Measurements from ENCODE around the gene VSIG4. TPM values are rescaled to one million over a fixed set of nuclear protein-coding genes. Genes with fewer than 3 reads are reported as not detected.

The VSIG4 gene
- total and polyA plus RNA-seq, 7 donors: 26.0 to 213 (median 102) TPM

DNA sequence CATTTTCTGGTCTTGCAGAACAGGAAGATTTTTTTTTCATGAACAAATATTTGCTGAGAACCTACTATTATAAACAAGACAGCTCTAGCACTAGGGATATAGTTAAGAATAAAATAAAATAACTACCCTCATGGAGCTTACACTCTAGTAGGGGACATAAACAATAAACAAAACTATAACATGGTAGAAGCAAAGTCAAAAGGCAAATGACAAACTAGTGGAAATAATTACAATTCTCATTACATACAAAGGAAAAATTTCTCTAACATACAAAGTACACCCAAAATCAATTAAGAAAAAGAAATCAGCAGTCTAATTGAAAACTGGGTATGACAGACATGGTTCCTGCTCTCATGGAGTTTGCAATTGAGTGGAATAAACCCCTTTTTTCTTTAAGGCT, 32.0 kb downstream of the VSIG4 start:
- no peaks in the 10 kb centered on the region for H3K36me3 ChIP-seq
- H3K27ac ChIP-seq: no peak overlapping the region
- H3K4me3 ChIP-seq: no peak overlapping the region
- H3K4me1 ChIP-seq: no peaks in the 10 kb centered on the region
- no peak for TF ChIP-seq EP300 (IDR thresholded peaks at IDR 0.05)
- no peak for TF ChIP-seq POLR2AphosphoS5 (IDR thresholded peaks at IDR 0.05)
- TF ChIP-seq POLR2A (IDR thresholded peaks at IDR 0.05): no peak
- no peak for TF ChIP-seq CTCF (IDR thresholded peaks at IDR 0.05)
- DNase-seq: no peak
- intact Hi-C loops (cut with DNase I): no loop called here
- no peaks in the 10 kb centered on the region for H3K27me3 ChIP-seq
- no peaks in the 10 kb centered on the region for H3K9me3 ChIP-seq

DNA sequence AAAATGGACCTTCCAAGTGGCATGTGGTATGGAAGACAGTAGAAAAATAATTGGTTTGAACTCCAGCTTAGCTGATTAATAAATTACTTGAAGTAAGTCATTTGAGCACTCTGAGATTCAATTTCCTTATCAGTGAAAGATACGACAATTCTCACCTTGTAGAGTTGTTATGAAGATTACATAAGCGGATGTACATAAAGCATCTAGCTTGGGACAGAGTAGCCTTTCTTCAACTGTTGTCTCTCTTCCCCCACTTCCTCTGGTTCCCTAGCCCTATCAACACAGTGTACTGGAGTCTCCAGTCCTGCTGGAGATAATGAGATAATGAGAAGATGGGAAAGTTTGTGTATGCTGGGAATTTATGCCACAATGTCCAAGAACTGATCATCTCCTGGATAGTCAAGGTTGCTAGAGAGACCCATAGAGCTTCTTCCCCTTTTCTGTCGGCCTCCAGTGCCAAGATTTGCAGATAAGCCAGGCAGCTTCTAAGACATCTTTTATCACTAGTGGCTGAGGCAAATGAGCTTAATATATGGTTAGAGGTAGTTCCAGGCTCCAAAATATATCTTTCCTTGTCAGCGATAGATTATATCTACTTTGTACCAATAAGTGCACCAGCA, 33.9 kb downstream of the VSIG4 start:
- H3K4me3 ChIP-seq: no peak overlapping the region
- H3K27ac ChIP-seq: no peak overlapping the region
- 48 to 78% methylated on average over 4 of the region's 4 CpGs for WGBS, 2 donors
- H3K4me1 ChIP-seq: no peaks in the 10 kb centered on the region
- intact Hi-C loops (cut with DNase I): no loop called here
- no peaks in the 10 kb centered on the region for H3K9me3 ChIP-seq
- H3K27me3 ChIP-seq: no peaks in the 10 kb centered on the region
- no peaks in the 10 kb centered on the region for H3K36me3 ChIP-seq
- DNase-seq: no peak
- TF ChIP-seq POLR2AphosphoS5 (IDR thresholded peaks at IDR 0.05): no peak
- no peak for TF ChIP-seq EP300 (IDR thresholded peaks at IDR 0.05)
- no peak for TF ChIP-seq CTCF (IDR thresholded peaks at IDR 0.05)

GRCh38 chrX:66004928-66005829, 34.7 kb downstream of the VSIG4 start:
- no peaks in the 10 kb centered on the region for H3K9me3 ChIP-seq
- no peak overlapping the region for H3K27ac ChIP-seq
- intact Hi-C loops (cut with DNase I): no loop called here
- no peak for DNase-seq
- no peaks in the 10 kb centered on the region for H3K4me1 ChIP-seq
- no peak for TF ChIP-seq POLR2AphosphoS5 (IDR thresholded peaks at IDR 0.05)
- TF ChIP-seq EP300 (IDR thresholded peaks at IDR 0.05): no peak
- TF ChIP-seq POLR2A (IDR thresholded peaks at IDR 0.05): no peak
- no peak for TF ChIP-seq CTCF (IDR thresholded peaks at IDR 0.05)
- H3K27me3 ChIP-seq: no peaks in the 10 kb centered on the region
- H3K4me3 ChIP-seq: no peak overlapping the region
- no peaks in the 10 kb centered on the region for H3K36me3 ChIP-seq
- WGBS, 2 donors: 58 to 93% methylated on average over 1 of the region's 1 CpG

DNA sequence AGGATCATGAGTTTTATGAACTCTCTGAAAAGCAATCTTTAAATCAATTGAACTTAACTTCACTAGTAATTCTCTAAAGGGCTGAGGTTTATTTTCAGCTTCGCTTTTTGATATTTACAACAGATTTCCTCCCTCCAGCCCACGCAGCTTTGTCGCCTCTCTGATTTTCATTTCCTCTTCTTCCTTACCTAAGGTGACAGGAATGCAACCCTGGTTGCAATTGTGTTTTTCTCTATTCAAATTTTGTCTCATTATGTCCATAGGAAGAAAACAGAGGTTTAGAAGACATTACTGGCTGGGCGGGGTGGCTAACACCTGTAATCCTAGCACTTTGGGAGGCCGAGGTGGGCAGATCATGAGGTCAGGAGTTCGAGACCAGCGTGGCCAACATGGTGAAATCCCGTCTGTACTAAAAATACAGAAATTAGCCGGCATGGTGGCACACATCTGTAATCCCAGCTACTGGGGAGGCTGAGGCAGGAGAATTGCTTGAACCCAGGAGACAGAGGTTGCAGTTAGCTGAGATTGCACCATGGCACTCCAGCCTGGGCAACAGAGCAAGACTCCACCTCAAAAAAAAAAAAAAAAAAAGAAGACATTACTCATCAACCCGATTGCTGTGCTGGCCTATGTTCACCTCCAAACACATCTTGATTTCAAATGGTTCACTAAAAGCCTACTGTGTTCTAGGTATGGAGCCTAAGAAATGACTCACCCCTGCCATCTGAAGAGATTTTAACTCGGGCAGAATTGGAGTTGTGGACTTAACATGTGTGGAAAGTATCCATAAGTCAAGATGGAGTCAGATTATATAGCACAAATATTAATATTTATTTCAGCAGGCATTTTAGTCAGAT, 36.8 kb downstream of the VSIG4 start:
- no peaks in the 10 kb centered on the region for H3K4me1 ChIP-seq
- no peak for DNase-seq
- no peak overlapping the region for H3K27ac ChIP-seq
- no peak for TF ChIP-seq POLR2A (IDR thresholded peaks at IDR 0.05)
- TF ChIP-seq EP300 (IDR thresholded peaks at IDR 0.05): no peak
- TF ChIP-seq POLR2AphosphoS5 (IDR thresholded peaks at IDR 0.05): no peak
- no peak for TF ChIP-seq CTCF (IDR thresholded peaks at IDR 0.05)
- H3K9me3 ChIP-seq: no peaks in the 10 kb centered on the region
- intact Hi-C loops (cut with DNase I): no loop called here
- H3K4me3 ChIP-seq: no peak overlapping the region
- no peaks in the 10 kb centered on the region for H3K36me3 ChIP-seq
- no peaks in the 10 kb centered on the region for H3K27me3 ChIP-seq
- WGBS, 2 donors: 73 to 88% methylated on average over 11 of the region's 11 CpGs

Measured in sigmoid colon (tissue), 7 donors.